DND-41 (cell line): ENCODE results near the gene COL26A1.

Experiments
- EZH2 ChIP-seq: IDR thresholded peaks from 3 replicates; pipeline ENCODE4 v1.6.1; 2012; ENCODE audit warnings: borderline replicate concordance, low read depth, mild to moderate bottlenecking, moderate library complexity, low read length, inconsistent platforms; ENCODE audit not compliant: severe bottlenecking
- TF ChIP-seq, protein P1 (sequence below): IDR thresholded peaks from 2 replicates; pipeline ENCODE4 v1.5.1; 2012; ENCODE audit warnings: borderline replicate concordance, low read length, moderate library complexity, mild to moderate bottlenecking; ENCODE audit not compliant: poor library complexity, severe bottlenecking; ENCODE audit errors: extremely low read depth

DNA sequence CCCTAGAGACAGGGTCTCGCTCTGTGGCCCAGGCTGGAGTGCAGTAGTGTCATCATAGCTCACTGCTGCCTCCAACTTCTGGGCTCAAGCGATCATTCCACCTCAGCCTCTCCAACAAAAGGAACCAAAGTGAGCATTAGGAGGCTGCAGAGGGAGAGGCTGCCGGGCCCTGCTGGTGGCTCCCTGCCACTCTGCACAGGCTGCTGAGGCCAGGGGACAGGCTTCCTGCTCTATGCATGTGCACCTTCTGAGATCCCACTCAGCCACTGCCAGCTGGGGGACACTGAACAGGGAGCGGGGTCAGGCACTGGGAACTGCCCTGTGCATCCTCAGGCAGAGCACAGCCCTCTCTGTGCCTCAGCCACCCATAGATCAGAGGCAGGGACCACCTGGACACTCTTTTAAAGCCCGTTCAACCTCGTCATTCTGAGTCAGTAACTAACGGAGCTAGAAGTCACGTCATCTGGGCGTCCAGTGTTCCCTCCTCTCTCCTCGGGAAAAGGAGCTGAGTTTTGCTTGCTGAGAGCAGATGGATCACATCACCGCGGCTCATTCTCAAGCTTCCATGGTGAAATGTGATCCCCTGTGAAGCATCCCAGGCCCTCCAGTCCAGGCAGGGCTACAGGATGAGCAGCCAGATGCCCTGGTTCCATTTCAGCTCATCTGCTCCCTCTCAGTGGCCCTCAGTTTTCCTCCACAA is 156.8 kb downstream of the COL26A1 start:
- TF ChIP-seq, protein P1, sequence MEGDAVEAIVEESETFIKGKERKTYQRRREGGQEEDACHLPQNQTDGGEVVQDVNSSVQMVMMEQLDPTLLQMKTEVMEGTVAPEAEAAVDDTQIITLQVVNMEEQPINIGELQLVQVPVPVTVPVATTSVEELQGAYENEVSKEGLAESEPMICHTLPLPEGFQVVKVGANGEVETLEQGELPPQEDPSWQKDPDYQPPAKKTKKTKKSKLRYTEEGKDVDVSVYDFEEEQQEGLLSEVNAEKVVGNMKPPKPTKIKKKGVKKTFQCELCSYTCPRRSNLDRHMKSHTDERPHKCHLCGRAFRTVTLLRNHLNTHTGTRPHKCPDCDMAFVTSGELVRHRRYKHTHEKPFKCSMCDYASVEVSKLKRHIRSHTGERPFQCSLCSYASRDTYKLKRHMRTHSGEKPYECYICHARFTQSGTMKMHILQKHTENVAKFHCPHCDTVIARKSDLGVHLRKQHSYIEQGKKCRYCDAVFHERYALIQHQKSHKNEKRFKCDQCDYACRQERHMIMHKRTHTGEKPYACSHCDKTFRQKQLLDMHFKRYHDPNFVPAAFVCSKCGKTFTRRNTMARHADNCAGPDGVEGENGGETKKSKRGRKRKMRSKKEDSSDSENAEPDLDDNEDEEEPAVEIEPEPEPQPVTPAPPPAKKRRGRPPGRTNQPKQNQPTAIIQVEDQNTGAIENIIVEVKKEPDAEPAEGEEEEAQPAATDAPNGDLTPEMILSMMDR, result no peak
- TF ChIP-seq EZH2, result no peak
